Prostate gland (tissue), 2 donors: ENCODE results near the gene UQCR11. TPM values are rescaled to one million over a fixed set of nuclear protein-coding genes. Genes with fewer than 3 reads are reported as not detected.
"Not testable (repeated sequence)": the region's sequence is repeated elsewhere in the genome, so short reads cannot be mapped to it uniquely, and the experiment has no call there.

Experiments used
- DNase-seq: peaks from one replicate; pipeline ENCODE4 v3.0.0-alpha.2; 2019; ENCODE audit warnings: low spot score
- H3K27ac ChIP-seq, 2 donors: fragments of 200-600 bp; sonication (generic); 2 replicates each; pipeline ENCODE4 v1.5.1; 2017 to 2019
- H3K27me3 ChIP-seq: fragments of 200-600 bp; sonication (generic); replicated peaks from 2 replicates; pipeline ENCODE4 v1.5.1; 2019; ENCODE audit not compliant: insufficient read depth
- H3K36me3 ChIP-seq, 2 donors: fragments of 200-600 bp; sonication (generic); 1 replicate in 1 of 2; 2 replicates in 1 of 2; pipeline versions ENCODE4 v1.5.1 to v1.8.1; 2017 to 2019
- H3K4me1 ChIP-seq: fragments of 200-600 bp; sonication (generic); replicated peaks from 2 replicates; pipeline ENCODE4 v1.5.1; 2019
- H3K4me3 ChIP-seq, 2 donors: fragments of 200-600 bp; sonication (generic); 2 replicates each; pipeline ENCODE4 v1.5.1; 2017 to 2019
- H3K9me3 ChIP-seq: fragments of 200-600 bp; sonication (generic); 2 replicates; pipeline ENCODE4 v1.5.1; 2017
- POLR2A ChIP-seq: fragments of 450-650 bp; IDR thresholded peaks from one replicate; pipeline ENCODE4 v1.6.1; 2016; ENCODE audit warnings: antibody characterized with exemption, mild to moderate bottlenecking
- POLR2AphosphoS5 ChIP-seq: sonication (generic); formaldehyde crosslinking; IDR thresholded peaks from one replicate; pipeline ENCODE4 v1.6.1; 2017; ENCODE audit warnings: antibody characterized with exemption
- WGBS: methylation state at CpG from one replicate; pipeline ENCODE4 v1.1.5; 2018; 5-methylcytosine and 5-hydroxymethylcytosine counted together
- intact Hi-C: fragments of 100-400 bp; cut with DNase I; formaldehyde crosslinking; loops from one replicate; pipeline ENCODE4 v1.14.2; 2022
- total RNA-seq, 2 donors: library from RNA; depleted of rRNA; stranded (reverse); fragments of >200 nt; gene quantifications; one replicate each; pipeline ENCODE4 v1.1.0, GENCODE V29; 2016
- TF ChIP-seq, protein P1 (sequence below), 4 experiments: fragments of 200-600 bp in 2 of 4; fragments of 450-650 bp in 2 of 4; sonication (generic) in 2 of 4; IDR thresholded peaks; 1 replicate in 3 of 4; 2 replicates in 1 of 4; pipeline ENCODE4 v1.5.1; 2016 to 2019; ENCODE audit warnings: antibody characterized with exemption in 4 of 4, mild to moderate bottlenecking in 2 of 4, moderate library complexity in 2 of 4

Gene UQCR11
- total RNA-seq, 2 donors from 2014 or later = 87.1 to 108 TPM

DNA sequence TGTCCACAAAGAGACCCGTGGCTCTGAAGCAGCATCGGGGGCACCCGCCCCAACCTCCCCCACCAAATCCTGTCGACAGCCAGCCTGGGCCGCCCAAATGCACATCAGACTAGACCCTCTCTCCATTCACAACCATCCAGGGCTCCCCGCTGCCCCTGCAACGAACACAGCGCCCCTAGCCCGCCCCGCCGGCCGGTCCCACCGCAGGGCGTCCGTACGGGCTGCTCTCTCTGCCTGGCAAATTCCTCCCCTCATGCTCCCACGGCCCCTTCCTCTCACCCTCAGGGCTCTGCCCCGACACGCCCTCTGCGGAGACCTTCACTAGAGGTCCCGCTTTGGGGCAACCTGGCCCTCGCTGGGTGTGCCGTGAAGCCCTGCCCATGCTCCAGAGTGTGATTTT, 40.0 kb upstream of the UQCR11 start:
- Histone ChIP-seq H3K4me3 (no peak overlapping the region), H3K36me3 (no peaks in the 10 kb centered on the region), H3K27ac (no peak overlapping the region), H3K4me1 (no peaks in the 10 kb centered on the region), H3K9me3 (no peaks in the 10 kb centered on the region), H3K27me3 (no peaks in the 10 kb centered on the region)
- no peak for DNase-seq
- intact Hi-C loops = no loop called here
- TF ChIP-seq POLR2AphosphoS5 (no peak), POLR2A (no peak)
- TF ChIP-seq, protein P1, sequence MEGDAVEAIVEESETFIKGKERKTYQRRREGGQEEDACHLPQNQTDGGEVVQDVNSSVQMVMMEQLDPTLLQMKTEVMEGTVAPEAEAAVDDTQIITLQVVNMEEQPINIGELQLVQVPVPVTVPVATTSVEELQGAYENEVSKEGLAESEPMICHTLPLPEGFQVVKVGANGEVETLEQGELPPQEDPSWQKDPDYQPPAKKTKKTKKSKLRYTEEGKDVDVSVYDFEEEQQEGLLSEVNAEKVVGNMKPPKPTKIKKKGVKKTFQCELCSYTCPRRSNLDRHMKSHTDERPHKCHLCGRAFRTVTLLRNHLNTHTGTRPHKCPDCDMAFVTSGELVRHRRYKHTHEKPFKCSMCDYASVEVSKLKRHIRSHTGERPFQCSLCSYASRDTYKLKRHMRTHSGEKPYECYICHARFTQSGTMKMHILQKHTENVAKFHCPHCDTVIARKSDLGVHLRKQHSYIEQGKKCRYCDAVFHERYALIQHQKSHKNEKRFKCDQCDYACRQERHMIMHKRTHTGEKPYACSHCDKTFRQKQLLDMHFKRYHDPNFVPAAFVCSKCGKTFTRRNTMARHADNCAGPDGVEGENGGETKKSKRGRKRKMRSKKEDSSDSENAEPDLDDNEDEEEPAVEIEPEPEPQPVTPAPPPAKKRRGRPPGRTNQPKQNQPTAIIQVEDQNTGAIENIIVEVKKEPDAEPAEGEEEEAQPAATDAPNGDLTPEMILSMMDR (IDR thresholded peaks at IDR 0.05) = no peak
- WGBS = 91% methylated on average over 23 of the region's 23 CpGs

DNA sequence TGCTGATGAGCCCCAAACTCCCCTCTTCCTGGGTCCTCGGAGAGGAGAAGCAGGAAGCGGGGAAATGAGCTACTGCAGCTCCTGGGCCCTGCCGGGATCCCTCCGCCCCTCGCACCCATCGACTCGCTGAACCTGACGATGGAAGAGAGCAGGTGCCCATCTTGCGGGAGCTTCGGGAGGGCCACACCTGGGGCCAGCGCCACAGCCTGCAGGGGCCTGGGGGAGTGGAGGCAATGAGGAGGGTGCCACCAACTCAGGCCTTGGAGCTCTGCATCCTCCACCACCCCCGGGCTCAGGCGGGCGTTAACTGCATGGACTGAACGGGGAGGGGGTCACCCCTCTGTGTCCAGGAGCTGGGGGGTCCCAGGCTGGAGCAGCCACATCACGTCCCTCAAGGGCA, 38.8 kb upstream of the UQCR11 start:
- H3K27me3 ChIP-seq = no peaks in the 10 kb centered on the region
- no peaks in the 10 kb centered on the region for H3K9me3 ChIP-seq
- no peak for DNase-seq
- H3K36me3 ChIP-seq = no peaks in the 10 kb centered on the region
- no peak overlapping the region for H3K4me3 ChIP-seq
- TF ChIP-seq POLR2AphosphoS5 = no peak
- TF ChIP-seq, protein P1 (IDR thresholded peaks at IDR 0.05) = no peak
- TF ChIP-seq POLR2A = no peak
- no peak overlapping the region for H3K27ac ChIP-seq
- intact Hi-C loops = no loop called here
- 92% methylated on average over 16 of the region's 16 CpGs for WGBS
- H3K4me1 ChIP-seq = no peaks in the 10 kb centered on the region

DNA sequence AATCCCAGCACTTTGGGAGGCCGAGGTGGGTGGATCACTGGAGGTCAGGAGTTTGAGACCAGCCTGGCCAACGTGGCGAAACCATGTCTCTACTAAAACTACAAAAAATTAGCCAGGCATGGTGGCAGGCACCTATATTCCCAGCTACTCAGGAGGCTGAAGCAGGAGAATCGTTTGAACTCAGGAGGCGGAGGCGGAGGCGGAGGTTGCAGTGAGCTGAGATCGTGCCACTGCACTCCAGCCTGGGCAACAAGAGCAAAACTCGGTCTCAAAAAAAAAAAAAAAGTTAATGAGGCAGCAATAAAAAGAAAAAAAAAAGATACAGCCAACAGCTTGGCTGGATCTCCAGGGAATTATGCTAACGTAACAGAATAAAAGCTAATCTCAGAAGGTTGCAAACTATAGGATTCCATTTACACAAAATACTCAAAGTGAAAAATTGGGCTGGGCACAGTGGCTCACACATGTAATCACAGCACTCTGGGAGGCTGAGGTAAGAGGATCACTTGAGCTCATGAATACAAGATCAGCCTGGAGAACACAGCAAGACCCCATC, 35.7 kb upstream of the UQCR11 start:
- WGBS = 82% methylated on average over 10 of the region's 10 CpGs
- H3K27me3 ChIP-seq, H3K27ac ChIP-seq, DNase-seq, H3K4me3 ChIP-seq, H3K4me1 ChIP-seq, intact Hi-C loops, H3K36me3 ChIP-seq, H3K9me3 ChIP-seq: not testable (repeated sequence)

DNA sequence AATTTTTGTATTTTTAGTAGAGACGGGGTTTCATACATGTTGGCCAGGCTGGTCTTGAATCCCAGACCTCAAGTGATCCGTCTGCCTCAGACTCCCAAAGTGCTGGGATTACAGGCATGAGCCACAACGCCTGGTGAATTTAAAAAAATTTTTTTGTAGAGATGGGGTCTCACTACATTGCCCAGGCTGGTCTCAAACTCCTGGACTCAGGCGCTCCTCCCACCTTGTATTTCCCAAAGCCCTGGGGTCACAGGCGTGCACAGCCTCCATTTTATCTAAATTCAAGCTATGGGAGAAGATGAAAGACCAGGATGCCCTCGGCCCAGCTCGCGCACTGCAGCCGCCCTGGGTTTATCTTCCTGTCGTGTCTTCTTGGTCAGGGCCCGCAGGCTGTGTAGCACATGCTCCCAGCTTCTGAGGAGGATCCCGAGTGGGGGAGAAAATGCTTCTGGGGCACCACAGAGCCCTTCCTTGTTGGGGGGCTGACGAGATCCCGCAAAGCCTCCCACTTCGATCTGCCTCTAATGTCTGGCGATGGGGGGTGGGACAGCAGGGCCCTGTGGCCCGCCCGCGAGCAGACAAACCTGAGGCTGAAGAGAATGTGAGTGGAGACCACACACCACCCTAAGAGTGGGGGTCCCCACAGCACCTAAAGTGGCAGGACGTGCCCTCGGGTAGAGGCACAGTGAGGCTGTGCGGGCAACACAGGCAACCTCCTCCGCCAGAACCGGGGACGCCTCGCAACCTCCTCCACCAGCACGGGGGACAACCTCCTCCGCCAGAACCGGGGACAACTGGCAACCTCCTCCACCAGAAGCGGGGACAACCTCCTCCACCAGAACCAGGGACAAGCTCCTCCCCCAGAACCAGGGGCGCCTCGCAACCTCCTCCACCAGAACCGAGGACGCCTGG, 31.3 kb upstream of the UQCR11 start:
- Histone ChIP-seq H3K27ac (no peak overlapping the region), H3K9me3 (no peaks in the 10 kb centered on the region), H3K27me3 (no peaks in the 10 kb centered on the region), H3K4me1 (no peaks in the 10 kb centered on the region), H3K36me3 (no peaks in the 10 kb centered on the region), H3K4me3 (no peak overlapping the region)
- TF ChIP-seq, protein P1 (IDR thresholded peaks at IDR 0.05) = no peak
- TF ChIP-seq POLR2AphosphoS5 (no peak), POLR2A (no peak)
- DNase-seq = no peak
- intact Hi-C loops = no loop called here
- 94% methylated on average over 34 of the region's 34 CpGs for WGBS

DNA sequence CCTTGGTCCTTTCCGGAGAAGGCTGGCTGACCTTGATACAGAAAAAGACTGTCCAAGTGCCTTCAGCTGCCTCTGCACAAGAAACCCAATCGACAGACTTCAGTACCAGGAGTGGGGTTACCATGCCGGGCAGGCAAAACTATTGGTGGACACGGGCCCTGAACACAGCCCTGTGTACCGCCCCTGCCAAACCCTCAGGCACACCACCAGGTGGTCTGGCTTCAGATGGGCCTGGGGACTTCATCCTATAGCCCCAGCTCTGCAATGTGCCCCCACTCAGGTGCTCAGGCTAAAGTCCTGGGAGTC, 29.6 kb upstream of the UQCR11 start:
- TF ChIP-seq, protein P1 (IDR thresholded peaks at IDR 0.05) = no peak
- TF ChIP-seq POLR2AphosphoS5 (no peak), POLR2A (no peak)
- no peaks in the 10 kb centered on the region for H3K9me3 ChIP-seq
- intact Hi-C loops = no loop called here
- no peaks in the 10 kb centered on the region for H3K36me3 ChIP-seq
- WGBS = 97% methylated on average over 4 of the region's 5 CpGs
- H3K27ac ChIP-seq = no peak overlapping the region
- DNase-seq = no peak
- no peaks in the 10 kb centered on the region for H3K27me3 ChIP-seq
- H3K4me3 ChIP-seq = no peak overlapping the region
- H3K4me1 ChIP-seq = no peaks in the 10 kb centered on the region
